GM19025 (cell line): ENCODE results near the gene OSBPL7.

ENCODE experiments used
- ATAC-seq: cut with Tn5 transposase; IDR thresholded peaks from one replicate; pipeline ENCODE4 v1.9.1; 2021; ENCODE audit warnings: mild to moderate bottlenecking, low read depth, moderate library complexity; ENCODE audit not compliant: unreplicated experiment

Gene OSBPL7

GRCh38 chr17:47850373-47850691 lies 28.7 kb upstream of the OSBPL7 start:
- ATAC-seq = no peak

GRCh38 chr17:47848198-47848513 lies 26.6 kb upstream of the OSBPL7 start:
- no peak for ATAC-seq

DNA sequence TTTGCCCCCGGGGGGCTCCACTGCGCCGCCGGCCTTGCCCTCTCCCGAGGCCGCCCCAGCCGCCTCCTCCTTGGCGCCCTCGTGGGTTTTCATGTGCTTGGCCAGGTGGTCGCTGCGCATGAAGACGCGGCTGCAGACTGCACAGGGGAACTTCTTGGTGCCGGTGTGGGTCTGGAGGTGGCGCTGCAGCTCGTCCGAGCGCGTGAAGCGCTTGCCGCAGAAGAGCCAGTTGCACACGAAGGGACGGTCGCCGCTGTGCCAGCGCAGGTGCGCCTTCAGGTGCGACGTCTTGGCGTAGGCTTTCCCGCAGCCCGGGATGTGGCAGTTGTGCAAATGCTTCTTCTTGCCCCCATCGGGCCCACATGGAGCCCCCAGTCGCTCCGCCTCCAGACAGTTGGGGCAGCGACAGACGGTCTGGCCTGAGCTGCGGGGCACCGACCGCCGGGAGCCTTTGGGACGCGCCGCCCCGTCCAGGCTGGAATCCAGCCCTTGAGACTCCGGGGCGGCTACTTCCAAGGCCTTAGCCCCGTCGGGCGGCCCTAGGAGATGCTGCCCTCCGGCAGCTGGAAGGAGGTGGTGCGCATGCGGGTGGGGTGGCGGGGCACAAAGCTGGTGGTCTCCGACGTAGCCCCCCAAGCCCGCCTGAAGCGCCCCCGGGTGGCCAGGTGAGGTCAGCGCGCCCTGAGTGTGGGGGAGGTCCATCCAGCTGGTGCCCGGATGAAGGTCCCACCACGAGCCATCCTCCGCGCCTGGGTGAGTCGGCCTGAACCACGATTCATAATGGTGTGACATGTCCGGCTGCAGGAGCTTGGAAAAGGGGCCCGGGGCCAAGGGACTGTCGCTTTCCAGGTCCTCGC lies 26.0 kb upstream of the OSBPL7 start:
- no peak for ATAC-seq

GRCh38 chr17:47846716-47847340 lies 25.2 kb upstream of the OSBPL7 start:
- no peak for ATAC-seq

- ATAC-seq = no peak
Measured at GRCh38 chr17:47845716-47846075, 24.1 kb upstream of the OSBPL7 start.

- ATAC-seq = no peak
Measured at GRCh38 chr17:47844814-47845715, 23.5 kb upstream of the OSBPL7 start.

- ATAC-seq = no peak
Measured at GRCh38 chr17:47844227-47844626, 22.6 kb upstream of the OSBPL7 start.

- ATAC-seq = no peak
Measured at GRCh38 chr17:47843391-47843730, 21.8 kb upstream of the OSBPL7 start.

GRCh38 chr17:47841488-47842291 lies 20.1 kb upstream of the OSBPL7 start:
- no peak for ATAC-seq

GRCh38 chr17:47840742-47841487 lies 19.3 kb upstream of the OSBPL7 start, which contains the start of gene SCRN2:
TSS of gene SCRN2 (minus strand) at chr17:47841273. CDS start at chr17:47840843, 430 bp downstream.
- peak; percentile 79 for ATAC-seq

- no peak for ATAC-seq
Measured at GRCh38 chr17:47840001-47840741, 18.6 kb upstream of the OSBPL7 start.

DNA sequence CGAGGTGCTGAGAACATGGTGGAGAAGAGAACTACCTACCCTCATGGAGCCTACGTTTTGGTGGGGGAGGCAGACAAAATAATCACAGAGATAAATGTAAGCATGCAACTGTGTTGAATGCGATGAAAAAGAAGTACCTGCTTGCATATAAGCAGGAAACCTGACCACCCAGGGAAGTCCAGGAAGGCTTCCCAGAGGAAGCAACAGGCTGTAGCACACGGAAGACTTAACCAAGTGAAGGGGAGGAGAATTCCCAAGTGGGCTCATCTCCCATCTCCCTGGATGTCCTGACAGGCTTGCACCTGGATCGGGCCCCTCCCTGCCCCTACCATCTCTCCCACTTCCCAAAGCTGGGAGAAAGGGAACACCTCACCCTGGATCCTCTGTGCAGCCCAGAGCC lies 17.5 kb upstream of the OSBPL7 start:
- no peak for ATAC-seq

GRCh38 chr17:47838636-47839035 lies 17.0 kb upstream of the OSBPL7 start:
- ATAC-seq = no peak

DNA sequence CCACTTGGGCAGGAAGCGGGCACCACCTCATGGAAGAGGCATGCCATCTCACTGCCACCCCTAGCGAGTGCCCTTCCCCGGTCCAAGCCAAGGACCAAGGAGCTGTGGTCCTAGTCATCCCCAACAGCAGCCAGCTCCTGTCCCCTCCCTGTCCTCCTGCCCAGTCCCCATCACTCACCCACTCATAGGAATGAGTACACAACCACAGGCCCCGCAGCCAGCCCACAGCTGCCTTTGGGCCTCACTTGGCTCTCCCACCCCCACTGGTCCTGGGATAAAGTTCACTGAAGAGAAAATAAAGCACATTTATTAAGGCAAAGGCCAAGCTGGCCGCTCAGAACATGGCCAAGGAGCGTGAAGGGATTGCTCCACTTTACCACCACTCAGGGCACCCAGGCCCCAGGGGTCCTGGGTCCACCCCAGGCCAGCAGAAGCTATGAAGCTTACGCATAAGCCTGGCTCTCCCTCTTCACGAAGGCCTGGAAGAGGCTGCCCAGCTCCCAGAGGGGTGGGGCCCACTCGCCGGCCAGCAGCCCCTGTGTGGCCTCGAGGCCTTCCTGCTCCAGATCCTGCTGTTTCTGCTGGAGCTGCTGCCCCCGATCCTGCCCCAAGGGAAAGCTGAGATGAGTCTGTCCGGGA lies 15.9 kb upstream of the OSBPL7 start:
- ATAC-seq = no peak

DNA sequence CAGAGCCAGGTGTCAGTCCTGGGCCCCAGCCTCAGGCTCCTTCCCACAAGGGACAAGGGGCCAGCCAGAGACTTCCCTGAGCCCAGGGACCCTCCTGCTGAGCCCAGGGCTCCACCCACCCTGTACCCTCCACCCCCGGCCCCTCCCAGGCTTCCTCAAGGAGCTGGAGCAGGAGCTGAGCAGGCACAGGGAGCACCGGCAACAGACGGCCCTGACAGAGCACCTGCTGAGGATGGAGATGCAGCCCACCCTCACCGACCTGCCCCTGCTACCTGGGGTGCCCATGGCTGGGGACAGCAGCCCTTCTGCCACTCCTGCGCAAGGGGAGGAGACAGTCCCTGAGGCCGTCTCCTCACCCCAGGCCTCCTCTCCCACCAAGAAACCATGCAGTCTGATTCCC lies 15.0 kb upstream of the OSBPL7 start:
- no peak for ATAC-seq

DNA sequence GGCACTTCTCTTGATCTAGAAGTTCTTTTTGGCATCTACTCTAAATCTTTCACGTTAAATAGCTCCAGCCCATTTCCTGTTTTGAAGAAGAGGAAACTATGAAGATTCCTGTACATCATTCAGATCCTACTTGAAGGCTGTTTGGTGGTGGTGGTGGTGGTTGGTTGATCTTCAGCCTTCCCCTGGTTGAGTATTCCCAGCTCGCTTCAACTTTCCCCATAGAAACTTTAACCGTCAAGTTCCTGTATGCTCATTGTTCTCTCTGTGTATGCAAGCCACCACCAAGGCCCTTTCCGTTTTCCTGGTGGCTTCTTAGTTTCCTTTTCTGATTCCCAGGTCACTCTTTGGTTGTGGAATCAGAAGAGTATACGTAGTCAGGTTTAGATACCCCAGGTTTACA lies 13.2 kb upstream of the OSBPL7 start:
- ATAC-seq = no peak

DNA sequence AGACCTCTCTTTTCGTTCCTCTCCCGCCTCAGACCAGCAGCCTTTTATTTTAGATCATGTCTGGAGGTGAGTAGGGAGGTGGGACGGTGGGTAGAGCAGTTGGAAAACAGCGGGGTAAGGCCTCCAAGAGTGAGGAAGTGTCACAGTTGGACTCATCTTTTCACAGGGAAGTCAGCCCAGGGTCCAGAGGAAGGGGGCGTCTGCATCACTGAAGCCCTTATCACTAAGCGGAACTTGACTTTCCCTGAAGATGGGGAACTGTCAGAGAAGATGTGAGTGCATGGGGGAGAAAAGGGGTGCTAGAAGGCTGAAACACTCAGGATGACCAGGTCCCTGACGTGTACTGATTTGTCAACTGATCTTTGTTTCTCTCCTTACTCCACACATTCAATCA lies 10.3 kb upstream of the OSBPL7 start:
- ATAC-seq = no peak

GRCh38 chr17:47831003-47831933 lies 9.7 kb upstream of the OSBPL7 start, which contains the start of the genes LRRC46 and MRPL10:
TSS of gene LRRC46 (plus strand) at chr17:47831670. CDS start at chr17:47831990, 320 bp downstream.
TSS of gene MRPL10 (minus strand) at chr17:47831541. CDS start at chr17:47831511, 30 bp downstream.
- peak; percentile 72 for ATAC-seq
